ENCODE measurements around the gene GRHL1. TPM values are rescaled to one million over a fixed set of nuclear protein-coding genes. Genes with fewer than 3 reads are reported as not detected.
A peak's percentile ranks its signal among the peaks of the same experiment; 100 is the strongest.

Gene GRHL1
- total RNA-seq, 1 experiment from 2014 or later: 2.7 TPM

DNA sequence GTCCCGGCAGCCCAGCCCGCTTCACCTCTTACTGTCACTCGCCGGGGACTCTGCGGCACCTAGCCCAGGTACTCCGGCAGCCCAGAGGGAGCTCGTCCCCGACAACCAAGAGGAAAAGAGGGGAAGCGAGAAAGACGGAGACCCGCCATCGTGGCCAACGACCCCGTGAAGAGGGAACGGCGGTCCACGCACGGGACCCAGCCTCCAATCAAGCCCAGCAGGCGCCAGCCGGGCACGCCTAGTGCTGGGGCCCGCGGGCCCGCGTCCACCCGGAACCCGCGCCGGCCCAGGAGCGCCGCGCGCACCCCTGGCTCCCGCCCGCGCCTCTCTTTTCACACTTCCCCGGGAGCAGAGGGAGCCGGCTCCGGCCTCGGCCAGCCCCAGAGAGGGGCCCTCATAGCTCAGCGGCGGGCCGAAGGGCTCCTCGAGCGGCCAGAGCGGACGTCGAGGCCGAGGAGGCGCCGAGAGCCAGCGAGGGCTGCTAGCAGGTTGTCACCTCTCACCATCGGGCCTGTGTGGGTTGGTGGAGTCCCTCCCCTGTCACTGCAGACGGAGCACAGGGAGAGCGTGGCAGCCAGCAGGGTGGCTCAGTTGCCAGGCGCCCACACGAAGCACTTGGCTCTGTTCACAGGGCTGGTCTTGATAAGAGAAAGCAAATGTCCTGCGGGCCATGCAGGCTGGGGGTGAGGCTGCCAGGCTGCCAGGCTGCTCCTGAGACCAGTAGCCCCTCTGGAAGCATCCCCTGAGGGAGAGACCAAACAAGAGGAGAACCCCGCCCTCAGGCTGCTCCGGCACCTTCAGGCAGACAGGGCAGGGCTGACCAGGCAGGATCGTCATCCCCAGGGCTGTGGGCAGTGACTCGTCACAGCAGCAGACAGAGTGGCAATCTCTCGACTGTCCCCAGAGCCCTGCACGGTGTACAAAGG lies 55.0 kb downstream of the GRHL1 start:
- Mint-ChIP-seq H3K27me3 (ENCODE audit: low read depth) (no peaks in the 10 kb centered on the region; the same call in 1 of the 2 replicates), H3K27ac (no peak overlapping the region), H3K9me3 (0 out of 2 replicates have a peak, but pooled peaks cover 9% of the 10 kb centered on the region), H3K4me3 (no peak overlapping the region), H3K36me3 (no peaks in the 10 kb centered on the region), H3K4me1 (peaks cover 3% of the 10 kb centered on the region)
- TF ChIP-seq, protein P1, sequence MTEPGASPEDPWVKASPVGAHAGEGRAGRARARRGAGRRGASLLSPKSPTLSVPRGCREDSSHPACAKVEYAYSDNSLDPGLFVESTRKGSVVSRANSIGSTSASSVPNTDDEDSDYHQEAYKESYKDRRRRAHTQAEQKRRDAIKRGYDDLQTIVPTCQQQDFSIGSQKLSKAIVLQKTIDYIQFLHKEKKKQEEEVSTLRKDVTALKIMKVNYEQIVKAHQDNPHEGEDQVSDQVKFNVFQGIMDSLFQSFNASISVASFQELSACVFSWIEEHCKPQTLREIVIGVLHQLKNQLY (CRISPR knock-in tag; IDR thresholded peaks at IDR 0.05): no peak
- TF ChIP-seq, protein P2, sequence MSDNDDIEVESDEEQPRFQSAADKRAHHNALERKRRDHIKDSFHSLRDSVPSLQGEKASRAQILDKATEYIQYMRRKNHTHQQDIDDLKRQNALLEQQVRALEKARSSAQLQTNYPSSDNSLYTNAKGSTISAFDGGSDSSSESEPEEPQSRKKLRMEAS (CRISPR knock-in tag; IDR thresholded peaks at IDR 0.05): no peak
- ChIA-PET CTCF (interaction anchor here (0.8 to 2.3 kb wide), 5 partner anchors 21 to 402 kb away, joined by 3 to 10 read pairs (median 5); no protein-coding TSS in a partner anchor), POLR2A (no interaction called here)
- DNase-seq (ENCODE audit: low spot score): no peak
- no peak for ATAC-seq

DNA sequence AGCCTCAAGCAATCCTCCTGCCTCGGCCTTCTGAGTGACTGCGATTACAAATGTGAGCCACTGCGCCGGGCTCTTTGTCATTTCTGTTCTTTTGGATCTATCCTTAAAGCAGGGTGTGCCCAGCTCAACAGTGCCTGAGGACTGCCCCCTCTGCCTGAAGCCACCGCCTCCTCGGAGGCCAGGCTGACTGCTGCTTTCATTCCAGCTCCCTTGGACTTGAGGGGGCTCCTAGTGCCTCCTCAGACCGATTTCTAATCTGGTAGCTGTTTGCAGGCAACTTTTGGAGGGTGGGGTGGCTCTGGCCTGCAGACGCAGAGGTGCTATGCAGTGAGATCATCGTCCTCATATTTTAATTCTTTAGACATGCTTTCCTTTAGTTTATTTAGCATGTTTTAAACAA lies 55.9 kb downstream of the GRHL1 start:
- H3K4me3 Mint-ChIP-seq: no peak overlapping the region

DNA sequence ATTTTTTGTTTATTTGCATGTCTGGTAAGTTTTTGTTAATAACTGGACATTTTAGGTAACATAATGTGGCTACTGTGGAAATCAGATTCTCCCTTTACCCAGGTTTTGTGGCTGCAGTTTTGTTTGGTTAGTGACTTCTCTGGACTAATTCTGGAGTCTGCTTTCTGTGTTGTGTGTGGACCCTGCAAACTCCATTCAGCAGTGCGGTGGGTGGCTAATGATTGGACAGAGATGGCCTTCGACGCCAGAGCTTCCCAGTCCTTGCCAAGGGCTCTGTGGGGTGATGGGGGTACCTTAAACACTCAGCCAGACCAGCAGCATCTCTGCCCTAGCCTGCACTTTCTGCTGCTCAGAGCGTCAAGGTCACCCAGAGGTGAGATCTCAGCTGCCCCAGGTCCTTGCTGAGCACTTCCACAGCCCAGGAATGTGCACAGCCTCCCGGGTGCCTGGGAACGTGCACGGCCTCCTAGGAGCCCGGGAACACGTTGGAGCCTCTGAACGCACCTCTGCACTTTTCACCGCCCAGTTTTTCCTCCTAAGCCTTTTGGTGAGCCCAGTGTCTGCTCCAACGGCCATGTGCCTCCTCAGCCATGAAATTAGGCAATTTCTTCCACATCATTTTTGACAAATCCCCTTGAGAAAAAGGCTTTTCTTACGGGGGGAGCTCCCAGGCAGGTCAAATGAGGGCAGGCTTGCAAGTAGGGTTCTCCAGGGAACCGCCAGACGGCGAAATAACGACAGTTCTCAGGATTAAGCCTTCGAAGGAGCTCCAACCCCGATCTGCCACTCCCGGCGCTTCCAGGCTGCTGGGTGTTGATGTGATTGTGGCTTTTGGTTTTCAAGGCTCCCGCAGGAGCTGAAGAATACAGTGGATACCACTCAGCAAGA lies 56.7 kb downstream of the GRHL1 start:
- no peak for ATAC-seq
- H3K27me3 Mint-ChIP-seq (ENCODE audit: low read depth): no peaks in the 10 kb centered on the region; the same call in 1 of the 2 replicates
- no peak overlapping the region for H3K27ac Mint-ChIP-seq
- TF ChIP-seq RELA (CRISPR knock-in tag; IDR thresholded peaks at IDR 0.05; ENCODE audit: borderline replicate concordance) (no peak), MYBL2 (CRISPR knock-in tag; IDR thresholded peaks at IDR 0.05) (no peak), GRHL2 (CRISPR knock-in tag; IDR thresholded peaks at IDR 0.05; ENCODE audit: insufficient replicate concordance, severe bottlenecking) (no peak), CBFB (CRISPR knock-in tag; IDR thresholded peaks at IDR 0.05; ENCODE audit: low read depth) (no peak), EMX1 (CRISPR knock-in tag; IDR thresholded peaks at IDR 0.05) (no peak), NFE2L1 (CRISPR knock-in tag; IDR thresholded peaks at IDR 0.05) (no peak), TCF7 (CRISPR knock-in tag; IDR thresholded peaks at IDR 0.05; ENCODE audit: low read depth) (no peak), MXD4 (CRISPR knock-in tag; IDR thresholded peaks at IDR 0.05; ENCODE audit: borderline replicate concordance) (no peak)
- TF ChIP-seq, protein P3, sequence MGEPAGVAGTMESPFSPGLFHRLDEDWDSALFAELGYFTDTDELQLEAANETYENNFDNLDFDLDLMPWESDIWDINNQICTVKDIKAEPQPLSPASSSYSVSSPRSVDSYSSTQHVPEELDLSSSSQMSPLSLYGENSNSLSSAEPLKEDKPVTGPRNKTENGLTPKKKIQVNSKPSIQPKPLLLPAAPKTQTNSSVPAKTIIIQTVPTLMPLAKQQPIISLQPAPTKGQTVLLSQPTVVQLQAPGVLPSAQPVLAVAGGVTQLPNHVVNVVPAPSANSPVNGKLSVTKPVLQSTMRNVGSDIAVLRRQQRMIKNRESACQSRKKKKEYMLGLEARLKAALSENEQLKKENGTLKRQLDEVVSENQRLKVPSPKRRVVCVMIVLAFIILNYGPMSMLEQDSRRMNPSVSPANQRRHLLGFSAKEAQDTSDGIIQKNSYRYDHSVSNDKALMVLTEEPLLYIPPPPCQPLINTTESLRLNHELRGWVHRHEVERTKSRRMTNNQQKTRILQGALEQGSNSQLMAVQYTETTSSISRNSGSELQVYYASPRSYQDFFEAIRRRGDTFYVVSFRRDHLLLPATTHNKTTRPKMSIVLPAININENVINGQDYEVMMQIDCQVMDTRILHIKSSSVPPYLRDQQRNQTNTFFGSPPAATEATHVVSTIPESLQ (CRISPR knock-in tag; IDR thresholded peaks at IDR 0.05): no peak
- TF ChIP-seq, protein P4, sequence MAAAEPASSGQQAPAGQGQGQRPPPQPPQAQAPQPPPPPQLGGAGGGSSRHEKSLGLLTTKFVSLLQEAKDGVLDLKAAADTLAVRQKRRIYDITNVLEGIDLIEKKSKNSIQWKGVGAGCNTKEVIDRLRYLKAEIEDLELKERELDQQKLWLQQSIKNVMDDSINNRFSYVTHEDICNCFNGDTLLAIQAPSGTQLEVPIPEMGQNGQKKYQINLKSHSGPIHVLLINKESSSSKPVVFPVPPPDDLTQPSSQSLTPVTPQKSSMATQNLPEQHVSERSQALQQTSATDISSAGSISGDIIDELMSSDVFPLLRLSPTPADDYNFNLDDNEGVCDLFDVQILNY (CRISPR knock-in tag; IDR thresholded peaks at IDR 0.05): no peak
- CTCF ChIA-PET: interaction anchor here (1.0 to 2.3 kb wide), 4 partner anchors 21 to 195 kb away, joined by 3 to 10 read pairs (median 4); no protein-coding TSS in a partner anchor
- H3K36me3 Mint-ChIP-seq: no peaks in the 10 kb centered on the region
- H3K4me1 Mint-ChIP-seq: no peaks in the 10 kb centered on the region
- POLR2A ChIA-PET: no interaction called here
- DNase-seq (ENCODE audit: low spot score): no peak
- no peak overlapping the region for H3K4me3 Mint-ChIP-seq
- 0 out of 2 replicates have a peak, but pooled peaks cover 9% of the 10 kb centered on the region for H3K9me3 Mint-ChIP-seq

More for the DNA sequence above, 55.9 kb downstream of the GRHL1 start:
- H3K27ac Mint-ChIP-seq: peak overlapping the region; percentile 27; the same call in 1 of the 2 replicates
- DNase-seq (ENCODE audit: low spot score): no peak
- ChIA-PET CTCF (interaction anchor here (0.9 to 2.3 kb wide), 3 partner anchors 23 to 401 kb away, joined by 3 to 10 read pairs (median 4); no protein-coding TSS in a partner anchor), POLR2A (no interaction called here)
- no peaks in the 10 kb centered on the region for H3K4me1 Mint-ChIP-seq
- no peak for ATAC-seq
- no peaks in the 10 kb centered on the region for H3K36me3 Mint-ChIP-seq
- TF ChIP-seq, protein P5, sequence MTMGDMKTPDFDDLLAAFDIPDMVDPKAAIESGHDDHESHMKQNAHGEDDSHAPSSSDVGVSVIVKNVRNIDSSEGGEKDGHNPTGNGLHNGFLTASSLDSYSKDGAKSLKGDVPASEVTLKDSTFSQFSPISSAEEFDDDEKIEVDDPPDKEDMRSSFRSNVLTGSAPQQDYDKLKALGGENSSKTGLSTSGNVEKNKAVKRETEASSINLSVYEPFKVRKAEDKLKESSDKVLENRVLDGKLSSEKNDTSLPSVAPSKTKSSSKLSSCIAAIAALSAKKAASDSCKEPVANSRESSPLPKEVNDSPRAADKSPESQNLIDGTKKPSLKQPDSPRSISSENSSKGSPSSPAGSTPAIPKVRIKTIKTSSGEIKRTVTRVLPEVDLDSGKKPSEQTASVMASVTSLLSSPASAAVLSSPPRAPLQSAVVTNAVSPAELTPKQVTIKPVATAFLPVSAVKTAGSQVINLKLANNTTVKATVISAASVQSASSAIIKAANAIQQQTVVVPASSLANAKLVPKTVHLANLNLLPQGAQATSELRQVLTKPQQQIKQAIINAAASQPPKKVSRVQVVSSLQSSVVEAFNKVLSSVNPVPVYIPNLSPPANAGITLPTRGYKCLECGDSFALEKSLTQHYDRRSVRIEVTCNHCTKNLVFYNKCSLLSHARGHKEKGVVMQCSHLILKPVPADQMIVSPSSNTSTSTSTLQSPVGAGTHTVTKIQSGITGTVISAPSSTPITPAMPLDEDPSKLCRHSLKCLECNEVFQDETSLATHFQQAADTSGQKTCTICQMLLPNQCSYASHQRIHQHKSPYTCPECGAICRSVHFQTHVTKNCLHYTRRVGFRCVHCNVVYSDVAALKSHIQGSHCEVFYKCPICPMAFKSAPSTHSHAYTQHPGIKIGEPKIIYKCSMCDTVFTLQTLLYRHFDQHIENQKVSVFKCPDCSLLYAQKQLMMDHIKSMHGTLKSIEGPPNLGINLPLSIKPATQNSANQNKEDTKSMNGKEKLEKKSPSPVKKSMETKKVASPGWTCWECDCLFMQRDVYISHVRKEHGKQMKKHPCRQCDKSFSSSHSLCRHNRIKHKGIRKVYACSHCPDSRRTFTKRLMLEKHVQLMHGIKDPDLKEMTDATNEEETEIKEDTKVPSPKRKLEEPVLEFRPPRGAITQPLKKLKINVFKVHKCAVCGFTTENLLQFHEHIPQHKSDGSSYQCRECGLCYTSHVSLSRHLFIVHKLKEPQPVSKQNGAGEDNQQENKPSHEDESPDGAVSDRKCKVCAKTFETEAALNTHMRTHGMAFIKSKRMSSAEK (CRISPR knock-in tag; IDR thresholded peaks at IDR 0.05; ENCODE audit: borderline replicate concordance): no peak
- TF ChIP-seq FOXJ3 (CRISPR knock-in tag; IDR thresholded peaks at IDR 0.05; ENCODE audit: borderline replicate concordance) (no peak), TEAD1 (CRISPR knock-in tag; IDR thresholded peaks at IDR 0.05) (no peak), SP1 (CRISPR knock-in tag; conservative IDR thresholded peaks at IDR 0.05) (no peak), ATF1 (CRISPR knock-in tag; IDR thresholded peaks at IDR 0.05) (no peak), RELA (CRISPR knock-in tag; IDR thresholded peaks at IDR 0.05; ENCODE audit: borderline replicate concordance) (no peak)
- no peaks in the 10 kb centered on the region; the same call in 1 of the 2 replicates for H3K27me3 Mint-ChIP-seq (ENCODE audit: low read depth)
- 0 out of 2 replicates have a peak, but pooled peaks cover 9% of the 10 kb centered on the region for H3K9me3 Mint-ChIP-seq
